Gastrocnemius medialis (tissue), 4 donors: ENCODE measurements around the gene SLC29A3. TPM values are rescaled to one million over a fixed set of nuclear protein-coding genes. Genes with fewer than 3 reads are reported as not detected.

ENCODE experiments used
- ATAC-seq, 2 donors: fragments of 150-250 bp; one replicate each; pipeline ENCODE4 v1.9.1; 2016
- DNase-seq, 2 donors: peaks; one replicate each; pipeline ENCODE4 v3.0.0-alpha.2; 2019
- H3K27ac ChIP-seq, 4 donors: fragments of 200-600 bp; sonication (generic); 1 replicate in 1 of 4; 2 replicates in 3 of 4; pipeline ENCODE4 v1.5.1; 2016 to 2018; ENCODE audit warnings: mild to moderate bottlenecking in 2 of 4, moderate library complexity in 1 of 4
- H3K27me3 ChIP-seq, 3 donors: fragments of 200-600 bp; sonication (generic) in 2 of 3; 1 replicate in 1 of 3; 2 replicates in 2 of 3; pipeline versions ENCODE4 v1.5.1 to v1.6.0; 2016 to 2019; ENCODE audit warnings: mild to moderate bottlenecking in 1 of 3, moderate library complexity in 1 of 3
- H3K36me3 ChIP-seq, 2 donors: fragments of 200-600 bp; sonication (generic) in 1 of 2; one replicate each; pipeline ENCODE4 v1.5.1; 2017 to 2018
- H3K4me1 ChIP-seq, 2 donors: fragments of 200-600 bp; sonication (generic) in 1 of 2; one replicate each; pipeline ENCODE4 v1.5.1; 2016 to 2017; ENCODE audit warnings: mild to moderate bottlenecking in 2 of 2
- H3K4me3 ChIP-seq, 4 donors: fragments of 200-600 bp; sonication (generic) in 3 of 4; 1 replicate in 1 of 4; 2 replicates in 3 of 4; pipeline ENCODE4 v1.5.1; 2016 to 2019; ENCODE audit warnings: mild to moderate bottlenecking in 2 of 4
- H3K9me3 ChIP-seq, 3 donors: fragments of 200-600 bp; sonication (generic) in 2 of 3; 1 replicate in 1 of 3; 2 replicates in 2 of 3; pipeline ENCODE4 v1.5.1; 2016 to 2019
- CTCF ChIP-seq, 5 experiments: fragments of 450-650 bp in 3 of 5; fragments of 200-600 bp in 2 of 5; sonication (generic) in 2 of 5; IDR thresholded peaks in 4 of 5; conservative IDR thresholded peaks in 1 of 5; 1 replicate in 4 of 5; 2 replicates in 1 of 5; pipeline ENCODE4 v1.5.1; 2016 to 2019; ENCODE audit warnings: antibody characterized with exemption in 5 of 5, mild to moderate bottlenecking in 3 of 5, moderate library complexity in 3 of 5
- POLR2A ChIP-seq, 2 donors: fragments of 450-650 bp; IDR thresholded peaks; one replicate each; pipeline ENCODE4 v1.6.1; 2017; ENCODE audit warnings: antibody characterized with exemption in 2 of 2, mild to moderate bottlenecking in 2 of 2, moderate library complexity in 2 of 2
- in situ Hi-C, 4 donors: fragments of 200-750 bp; cut with MboI; loops; one replicate each; pipeline versions ENCODE4 v1.15.0 to v1.8.0; 2017; ENCODE audit warnings: low sequenced_read_pairs in 4 of 4
- intact Hi-C: fragments of 100-400 bp; cut with DNase I; formaldehyde crosslinking; loops from one replicate; pipeline ENCODE4 v1.15.1; 2023; ENCODE audit warnings: low total_unique reads
- total RNA-seq, 4 donors: library from RNA; depleted of rRNA; stranded (reverse); fragments of >200 nt; gene quantifications; one replicate each; pipeline versions ENCODE4 v1.1.0 to v1.2.3, GENCODE V29; 2016

Gene SLC29A3
- total RNA-seq, 4 donors from 2014 or later = 0.36 to 2.8 (median 2.0) TPM

GRCh38 chr10:71381611-71382010 is 62.6 kb downstream of the SLC29A3 start:
- Histone ChIP-seq H3K27me3 (no peaks in the 10 kb centered on the region), H3K27ac (no peak overlapping the region), H3K4me1 (peaks cover 7 to 8% of the 10 kb centered on the region in 2 donors), H3K4me3 (no peak overlapping the region), H3K36me3 (no peaks in the 10 kb centered on the region), H3K9me3 (no peaks in the 10 kb centered on the region)
- DNase-seq (no peak), ATAC-seq (no peak)
- TF ChIP-seq POLR2A (IDR thresholded peaks at IDR 0.05) (no peak), CTCF (IDR thresholded peaks at IDR 0.05 in 4 of 5, conservative IDR thresholded peaks at IDR 0.05 in 1 of 5) (no peak)
- intact Hi-C loops = loop anchor here (5.0 kb wide), 2 partner anchors 316 to 431 kb away; no protein-coding TSS in a partner anchor
- in situ Hi-C loops = loop anchor here (5.0 to 25.0 kb wide), 5 partner anchors 69 to 433 kb away; no protein-coding TSS in a partner anchor

- no peak for ATAC-seq
- Histone ChIP-seq H3K27me3 (no peaks in the 10 kb centered on the region), H3K36me3 (no peaks in the 10 kb centered on the region), H3K27ac (no peak overlapping the region), H3K4me1 (peaks cover 3 to 4% of the 10 kb centered on the region in 2 donors), H3K4me3 (no peak overlapping the region), H3K9me3 (no peaks in the 10 kb centered on the region)
- TF ChIP-seq CTCF (IDR thresholded peaks at IDR 0.05 in 4 of 5, conservative IDR thresholded peaks at IDR 0.05 in 1 of 5) (no peak), POLR2A (IDR thresholded peaks at IDR 0.05) (no peak)
- intact Hi-C loops (loop anchor here (5.0 kb wide), 2 partner anchors 315 to 430 kb away; no protein-coding TSS in a partner anchor), in situ Hi-C loops (loop anchor here (5.0 to 25.0 kb wide), 5 partner anchors 70 to 433 kb away; no protein-coding TSS in a partner anchor)
- DNase-seq = no peak
Measured at GRCh38 chr10:71382028-71382427, 63.0 kb downstream of the SLC29A3 start.

- intact Hi-C loops (loop anchor here (5.0 kb wide), 2 partner anchors 315 to 430 kb away; no protein-coding TSS in a partner anchor), in situ Hi-C loops (loop anchor here (5.0 to 25.0 kb wide), 5 partner anchors 70 to 432 kb away; no protein-coding TSS in a partner anchor)
- Histone ChIP-seq H3K36me3 (no peaks in the 10 kb centered on the region), H3K4me1 (peaks cover 0 to 2% of the 10 kb centered on the region in 2 donors), H3K4me3 (no peak overlapping the region), H3K9me3 (no peaks in the 10 kb centered on the region), H3K27ac (no peak overlapping the region), H3K27me3 (no peaks in the 10 kb centered on the region)
- no peak for TF ChIP-seq POLR2A (IDR thresholded peaks at IDR 0.05)
- no peak for TF ChIP-seq CTCF (IDR thresholded peaks at IDR 0.05 in 4 of 5, conservative IDR thresholded peaks at IDR 0.05 in 1 of 5)
- ATAC-seq (peak in 1 of 2 donors; percentile 23), DNase-seq (no peak)
Measured at GRCh38 chr10:71382757-71383156, 63.7 kb downstream of the SLC29A3 start.

GRCh38 chr10:71383972-71384687 is 65.1 kb downstream of the SLC29A3 start:
- no peak overlapping the region for H3K4me3 ChIP-seq
- no peaks in the 10 kb centered on the region for H3K9me3 ChIP-seq
- intact Hi-C loops = loop anchor here (1.0 to 5.0 kb wide), 4 partner anchors 186 to 428 kb away; no protein-coding TSS in a partner anchor
- in situ Hi-C loops = loop anchor here (5.0 to 25.0 kb wide), 5 partner anchors 72 to 431 kb away; no protein-coding TSS in a partner anchor
- no peaks in the 10 kb centered on the region for H3K36me3 ChIP-seq
- TF ChIP-seq POLR2A (IDR thresholded peaks at IDR 0.05) (no peak), CTCF (IDR thresholded peaks at IDR 0.05 in 4 of 5, conservative IDR thresholded peaks at IDR 0.05 in 1 of 5) (peak; percentile 82 to 95 (median 90))
- H3K27me3 ChIP-seq = peaks cover 0 to 3% (median 0%) of the 10 kb centered on the region in 3 donors
- H3K4me1 ChIP-seq = no peaks in the 10 kb centered on the region
- ATAC-seq (peak; percentile 73 to 76), DNase-seq (peak; percentile 24 to 55)
- no peak overlapping the region for H3K27ac ChIP-seq
